ENCODE data around the gene TIA1.

The TIA1 gene

GRCh38 chr2:70214953-70215549, 33.4 kb downstream of the TIA1 start:
- no peak for DNase-seq (ENCODE audit: insufficient read length, low spot score)
- FAIRE-seq = no peak
- TF ChIP-seq POU2F2 (IDR thresholded peaks at IDR 0.05; ENCODE audit: low read depth, low read length) = no peak
- TF ChIP-seq SPI1 (IDR thresholded peaks at IDR 0.05; ENCODE audit: low read depth, low read length) = no peak
- TF ChIP-seq POLR2A (IDR thresholded peaks at IDR 0.05; ENCODE audit: low read depth, low read length) = no peak
- no peak for TF ChIP-seq PAX5 (IDR thresholded peaks at IDR 0.05; ENCODE audit: insufficient read depth, low read length, severe bottlenecking)
- no peak for TF ChIP-seq TAF1 (IDR thresholded peaks at IDR 0.05; ENCODE audit: low read depth, low read length)
- no peak for TF ChIP-seq POLR2AphosphoS5 (IDR thresholded peaks at IDR 0.05; ENCODE audit: low read depth, low read length)

- no peak for FAIRE-seq
Measured at GRCh38 chr2:70214365-70214764, 34.1 kb downstream of the TIA1 start.

GRCh38 chr2:70212298-70212932, 36.0 kb downstream of the TIA1 start:
- FAIRE-seq = no peak

More at GRCh38 chr2:70214365-70214764, 34.1 kb downstream of the TIA1 start:
- DNase-seq (ENCODE audit: insufficient read length, low spot score) = no peak
- no peak for TF ChIP-seq PAX5 (IDR thresholded peaks at IDR 0.05; ENCODE audit: insufficient read depth, low read length, severe bottlenecking)
- no peak for TF ChIP-seq TAF1 (IDR thresholded peaks at IDR 0.05; ENCODE audit: low read depth, low read length)
- no peak for TF ChIP-seq SPI1 (IDR thresholded peaks at IDR 0.05; ENCODE audit: low read depth, low read length)
- no peak for TF ChIP-seq POLR2A (IDR thresholded peaks at IDR 0.05; ENCODE audit: low read depth, low read length)
- no peak for TF ChIP-seq POU2F2 (IDR thresholded peaks at IDR 0.05; ENCODE audit: low read depth, low read length)
- no peak for TF ChIP-seq POLR2AphosphoS5 (IDR thresholded peaks at IDR 0.05; ENCODE audit: low read depth, low read length)

GRCh38 chr2:70211595-70211994, 36.8 kb downstream of the TIA1 start:
- DNase-seq (ENCODE audit: insufficient read length, low spot score) (no peak), FAIRE-seq (no peak)
- TF ChIP-seq POLR2A (IDR thresholded peaks at IDR 0.05; ENCODE audit: low read depth, low read length) = no peak
- TF ChIP-seq PAX5 (IDR thresholded peaks at IDR 0.05; ENCODE audit: insufficient read depth, low read length, severe bottlenecking) = no peak
- TF ChIP-seq TAF1 (IDR thresholded peaks at IDR 0.05; ENCODE audit: low read depth, low read length) = no peak
- TF ChIP-seq POU2F2 (IDR thresholded peaks at IDR 0.05; ENCODE audit: low read depth, low read length) = no peak
- no peak for TF ChIP-seq SPI1 (IDR thresholded peaks at IDR 0.05; ENCODE audit: low read depth, low read length)
- no peak for TF ChIP-seq POLR2AphosphoS5 (IDR thresholded peaks at IDR 0.05; ENCODE audit: low read depth, low read length)

More at GRCh38 chr2:70212298-70212932, 36.0 kb downstream of the TIA1 start:
- no peak for DNase-seq (ENCODE audit: insufficient read length, low spot score)
- no peak for TF ChIP-seq POLR2A (IDR thresholded peaks at IDR 0.05; ENCODE audit: low read depth, low read length)
- no peak for TF ChIP-seq SPI1 (IDR thresholded peaks at IDR 0.05; ENCODE audit: low read depth, low read length)

GRCh38 chr2:70204452-70204851, 44.0 kb downstream of the TIA1 start:
- DNase-seq (ENCODE audit: insufficient read length, low spot score) (no peak), FAIRE-seq (no peak)
- TF ChIP-seq SPI1 (IDR thresholded peaks at IDR 0.05; ENCODE audit: low read depth, low read length) (no peak), POU2F2 (IDR thresholded peaks at IDR 0.05; ENCODE audit: low read depth, low read length) (no peak), TAF1 (IDR thresholded peaks at IDR 0.05; ENCODE audit: low read depth, low read length) (no peak), POLR2A (IDR thresholded peaks at IDR 0.05; ENCODE audit: low read depth, low read length) (no peak), POLR2AphosphoS5 (IDR thresholded peaks at IDR 0.05; ENCODE audit: low read depth, low read length) (no peak), PAX5 (IDR thresholded peaks at IDR 0.05; ENCODE audit: insufficient read depth, low read length, severe bottlenecking) (no peak)

GRCh38 chr2:70203086-70203485, 45.3 kb downstream of the TIA1 start:
- no peak for DNase-seq (ENCODE audit: insufficient read length, low spot score)
- TF ChIP-seq POLR2A (IDR thresholded peaks at IDR 0.05; ENCODE audit: low read depth, low read length) (no peak), POU2F2 (IDR thresholded peaks at IDR 0.05; ENCODE audit: low read depth, low read length) (no peak), SPI1 (IDR thresholded peaks at IDR 0.05; ENCODE audit: low read depth, low read length) (no peak), PAX5 (IDR thresholded peaks at IDR 0.05; ENCODE audit: insufficient read depth, low read length, severe bottlenecking) (no peak), TAF1 (IDR thresholded peaks at IDR 0.05; ENCODE audit: low read depth, low read length) (no peak), POLR2AphosphoS5 (IDR thresholded peaks at IDR 0.05; ENCODE audit: low read depth, low read length) (no peak)
- FAIRE-seq = no peak

- DNase-seq (ENCODE audit: insufficient read length, low spot score) (no peak), FAIRE-seq (no peak)
- no peak for TF ChIP-seq POLR2AphosphoS5 (IDR thresholded peaks at IDR 0.05; ENCODE audit: low read depth, low read length)
- no peak for TF ChIP-seq SPI1 (IDR thresholded peaks at IDR 0.05; ENCODE audit: low read depth, low read length)
- no peak for TF ChIP-seq POLR2A (IDR thresholded peaks at IDR 0.05; ENCODE audit: low read depth, low read length)
- TF ChIP-seq TAF1 (IDR thresholded peaks at IDR 0.05; ENCODE audit: low read depth, low read length) = no peak
- no peak for TF ChIP-seq POU2F2 (IDR thresholded peaks at IDR 0.05; ENCODE audit: low read depth, low read length)
- TF ChIP-seq PAX5 (IDR thresholded peaks at IDR 0.05; ENCODE audit: insufficient read depth, low read length, severe bottlenecking) = no peak
Measured at GRCh38 chr2:70202236-70202806, 46.1 kb downstream of the TIA1 start.

GRCh38 chr2:70201831-70202230, 46.6 kb downstream of the TIA1 start:
- FAIRE-seq (no peak), DNase-seq (ENCODE audit: insufficient read length, low spot score) (no peak)
- TF ChIP-seq SPI1 (IDR thresholded peaks at IDR 0.05; ENCODE audit: low read depth, low read length) (no peak), POU2F2 (IDR thresholded peaks at IDR 0.05; ENCODE audit: low read depth, low read length) (no peak), PAX5 (IDR thresholded peaks at IDR 0.05; ENCODE audit: insufficient read depth, low read length, severe bottlenecking) (no peak), POLR2AphosphoS5 (IDR thresholded peaks at IDR 0.05; ENCODE audit: low read depth, low read length) (no peak), TAF1 (IDR thresholded peaks at IDR 0.05; ENCODE audit: low read depth, low read length) (no peak)

- DNase-seq (ENCODE audit: insufficient read length, low spot score) (no peak), FAIRE-seq (no peak)
- TF ChIP-seq POLR2A (IDR thresholded peaks at IDR 0.05; ENCODE audit: low read depth, low read length) (no peak), SPI1 (IDR thresholded peaks at IDR 0.05; ENCODE audit: low read depth, low read length) (no peak), TAF1 (IDR thresholded peaks at IDR 0.05; ENCODE audit: low read depth, low read length) (no peak), POLR2AphosphoS5 (IDR thresholded peaks at IDR 0.05; ENCODE audit: low read depth, low read length) (no peak), PAX5 (IDR thresholded peaks at IDR 0.05; ENCODE audit: insufficient read depth, low read length, severe bottlenecking) (no peak), POU2F2 (IDR thresholded peaks at IDR 0.05; ENCODE audit: low read depth, low read length) (no peak)
Measured at GRCh38 chr2:70201225-70201768, 47.1 kb downstream of the TIA1 start.

All from GM12891 (cell line).